Heart right ventricle (tissue), 16 donors: ENCODE measurements around the gene PIK3R6. TPM values are rescaled to one million over a fixed set of nuclear protein-coding genes. Genes with fewer than 3 reads are reported as not detected.

ENCODE experiments used
- ATAC-seq, 8 donors: fragments of 200-7000 bp; cut with Tn5 transposase; one replicate each; pipeline ENCODE4 v1.9.1; 2020; ENCODE audit warnings: mild to moderate bottlenecking in 8 of 8, moderate library complexity in 8 of 8, moderate number of reproducible peaks in 1 of 8
- DNase-seq, 2 donors: peaks; one replicate each; pipeline ENCODE4 v3.0.0-alpha.2; 2020
- H3K27ac ChIP-seq, 10 donors: fragments of 200-600 bp; sonication (generic) in 2 of 10; one replicate each; pipeline versions ENCODE4 v1.5.0 to v1.8.0; 2020 to 2022; ENCODE audit warnings: mild to moderate bottlenecking in 3 of 10
- H3K27me3 ChIP-seq, 7 donors: fragments of 200-600 bp; one replicate each; pipeline ENCODE4 v1.8.0; 2021 to 2022; ENCODE audit warnings: mild to moderate bottlenecking in 2 of 7
- H3K36me3 ChIP-seq, 9 donors: fragments of 200-600 bp; sonication (generic) in 1 of 9; one replicate each; pipeline versions ENCODE4 v1.5.0 to v1.8.0; 2020 to 2022; ENCODE audit warnings: mild to moderate bottlenecking in 2 of 9
- H3K4me1 ChIP-seq, 9 donors: fragments of 200-600 bp; sonication (generic) in 1 of 9; one replicate each; pipeline versions ENCODE4 v1.5.0 to v1.8.0; 2020 to 2022; ENCODE audit warnings: mild to moderate bottlenecking in 4 of 9
- H3K4me3 ChIP-seq, 10 donors: fragments of 200-600 bp; sonication (generic) in 2 of 10; one replicate each; pipeline versions ENCODE4 v1.5.0 to v1.8.0; 2020 to 2022; ENCODE audit warnings: mild to moderate bottlenecking in 7 of 10, moderate library complexity in 2 of 10
- H3K9me3 ChIP-seq, 11 donors: fragments of 200-600 bp in 10 of 11; sonication (generic) in 2 of 11; one replicate each; pipeline versions ENCODE4 v1.5.0 to v1.8.0; 2013 to 2022; ENCODE audit warnings: mild to moderate bottlenecking in 2 of 11, control low read depth in 1 of 11, moderate library complexity in 1 of 11
- WGBS, 2 donors: extraction: QIAGEN DNeasy Blood & Tissue Kit; methylation state at CpG; one replicate each; pipeline ENCODE4 v1.1.7; 2013; ENCODE audit warnings: inconsistent platforms in 1 of 2; 5-methylcytosine and 5-hydroxymethylcytosine counted together
- intact Hi-C, 10 donors: fragments of 100-400 bp; cut with DNase I; formaldehyde crosslinking; loops; one replicate each; pipeline versions ENCODE4 v1.11.1 to v1.14.2; 2022
- polyA plus RNA-seq, 2 donors: library from polyadenylated mRNA; stranded (reverse); fragments of 200-250 nt; gene quantifications; one replicate each; pipeline ENCODE4 v1.2.3, GENCODE V29; 2013
- total RNA-seq, 10 donors: library from RNA; stranded (reverse); fragmentation: NEBNext Ultra II Directional in 3 of 10; extraction: Animal tissue kit (Norgen Biotek cat#: 25700) in 3 of 10; gene quantifications; one replicate each; pipeline versions ENCODE4 v1.2.1 to v1.2.4, GENCODE V29; 2021 to 2023
- TF ChIP-seq, protein P1 (sequence below), 9 donors: fragments of 200-600 bp; sonication (generic) in 2 of 9; IDR thresholded peaks; one replicate each; pipeline versions ENCODE4 v1.5.0 to v1.8.0; 2021 to 2022; ENCODE audit warnings: antibody characterized with exemption in 9 of 9, mild to moderate bottlenecking in 5 of 9, moderate library complexity in 1 of 9
- donor health status: Arrhythmogenic right ventricular cardiomyopathy.
- donor health status: ischemic (EF 13 %, LVEDD 7.1; RV severe dilation, severe dysfunction).
- donor health status: healthy with polysubstance abuse.
- donor health status: DM: no; HTN: yes; CAD: no.
- donor health status: DM: no; HTN: no; CAD: no.
- donor health status: ischemic (EF 25% LVEDD 6.9; RV normal size, moderate dysfunction).
- donor health status: ischemic (EF 25% LVEDD 5.7; RV mildly dilated, moderate dysfunction).
- donor health status: healthy.
- donor health status: DM: yes; HTN: yes; CAD: no.
- donor health status: Ischemic cardiomyopathy.
- donor health status: ischemic (EF 35%, LVEDD 5.7; RV mildly dilated, moderate dysfunction).
- donor health status: nonischemic (EF 11% LVEDD 7.7; RV severe dilation, severe dysfunction).
- donor health status: DM: yes; HTN: yes; CAD: no.
- donor health status: PGD.
- donor health status: ischemic (EF 29% LVEDD 5.4; RV normal size, mild dysfunction).
- donor health status: nonischemic (EF 23%, LVEDD 6.1; RV moderate dilation, normal function).

PIK3R6 gene
- total and polyA plus RNA-seq, 12 donors: 0.32 to 3.4 (median 1.0) TPM

GRCh38 chr17:8800656-8801055 lies 66.8 kb downstream of the PIK3R6 start:
- Histone ChIP-seq H3K4me3 (no peak overlapping the region), H3K27me3 (peaks cover 0 to 14% (median 9%) of the 10 kb centered on the region in 7 donors), H3K9me3 (no peaks in the 10 kb centered on the region), H3K27ac (no peak overlapping the region), H3K4me1 (peaks cover 0 to 11% (median 0%) of the 10 kb centered on the region in 9 donors), H3K36me3 (peaks cover 0 to 20% (median 0%) of the 10 kb centered on the region in 9 donors)
- DNase-seq: no peak
- intact Hi-C loops: loop anchor here in 7 of 10 donors (5.0 to 10.0 kb wide), 3 partner anchors 92 to 97 kb away; no protein-coding TSS in a partner anchor
- 80 to 87% methylated on average over 2 of the region's 2 CpGs for WGBS, 2 donors
- TF ChIP-seq, protein P1, sequence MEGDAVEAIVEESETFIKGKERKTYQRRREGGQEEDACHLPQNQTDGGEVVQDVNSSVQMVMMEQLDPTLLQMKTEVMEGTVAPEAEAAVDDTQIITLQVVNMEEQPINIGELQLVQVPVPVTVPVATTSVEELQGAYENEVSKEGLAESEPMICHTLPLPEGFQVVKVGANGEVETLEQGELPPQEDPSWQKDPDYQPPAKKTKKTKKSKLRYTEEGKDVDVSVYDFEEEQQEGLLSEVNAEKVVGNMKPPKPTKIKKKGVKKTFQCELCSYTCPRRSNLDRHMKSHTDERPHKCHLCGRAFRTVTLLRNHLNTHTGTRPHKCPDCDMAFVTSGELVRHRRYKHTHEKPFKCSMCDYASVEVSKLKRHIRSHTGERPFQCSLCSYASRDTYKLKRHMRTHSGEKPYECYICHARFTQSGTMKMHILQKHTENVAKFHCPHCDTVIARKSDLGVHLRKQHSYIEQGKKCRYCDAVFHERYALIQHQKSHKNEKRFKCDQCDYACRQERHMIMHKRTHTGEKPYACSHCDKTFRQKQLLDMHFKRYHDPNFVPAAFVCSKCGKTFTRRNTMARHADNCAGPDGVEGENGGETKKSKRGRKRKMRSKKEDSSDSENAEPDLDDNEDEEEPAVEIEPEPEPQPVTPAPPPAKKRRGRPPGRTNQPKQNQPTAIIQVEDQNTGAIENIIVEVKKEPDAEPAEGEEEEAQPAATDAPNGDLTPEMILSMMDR (IDR thresholded peaks at IDR 0.05): no peak
- no peak for ATAC-seq

DNA sequence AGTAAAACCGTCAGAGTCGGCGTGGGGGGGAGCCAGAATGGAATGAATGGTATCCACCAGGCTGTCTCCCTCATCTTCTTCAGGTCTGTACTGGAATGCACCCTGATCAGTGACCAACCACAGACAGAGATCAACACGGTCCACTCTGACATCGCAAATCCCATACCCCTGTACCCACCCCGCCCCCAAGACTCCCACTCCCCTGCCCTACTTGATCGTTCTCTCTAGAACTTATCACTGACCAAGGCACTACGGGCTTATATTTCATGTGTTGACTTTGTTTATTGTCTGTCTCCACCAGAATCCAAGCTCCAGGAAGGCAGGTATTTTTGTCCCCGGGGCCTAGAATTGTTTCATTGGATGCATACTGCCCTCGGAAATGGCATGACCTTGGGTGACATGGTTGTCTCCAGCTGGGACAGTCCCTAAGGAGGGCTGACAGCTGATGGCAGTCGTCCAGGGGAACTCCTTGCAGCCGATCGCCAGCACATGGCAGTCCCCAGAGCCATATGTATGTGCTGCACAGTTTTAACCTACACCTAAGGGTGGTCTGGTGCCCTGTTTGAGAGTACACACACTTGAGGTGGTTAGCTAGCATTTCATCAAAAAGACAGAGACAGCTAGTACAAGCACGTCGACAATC lies 67.8 kb downstream of the PIK3R6 start:
- no peak overlapping the region for H3K27ac ChIP-seq
- peaks cover 0 to 14% (median 9%) of the 10 kb centered on the region in 7 donors for H3K27me3 ChIP-seq
- 30 to 45% methylated on average over 14 to 15 of the region's 15 CpGs for WGBS, 2 donors
- DNase-seq (peak in 1 of 2 donors; percentile 42), ATAC-seq (peak in 7 of 8 donors; percentile 25 to 80 (median 53))
- H3K9me3 ChIP-seq: no peaks in the 10 kb centered on the region
- TF ChIP-seq, protein P1 (IDR thresholded peaks at IDR 0.05): no peak
- H3K4me1 ChIP-seq: peaks cover 0 to 11% (median 0%) of the 10 kb centered on the region in 9 donors
- intact Hi-C loops: loop anchor here in 7 of 10 donors (5.0 to 10.0 kb wide), 4 partner anchors 65 to 98 kb away; no protein-coding TSS in a partner anchor
- peaks cover 0 to 20% (median 0%) of the 10 kb centered on the region in 9 donors for H3K36me3 ChIP-seq
- no peak overlapping the region for H3K4me3 ChIP-seq

- ATAC-seq (peak in 4 of 8 donors; percentile 31 to 67 (median 53)), DNase-seq (no peak)
- H3K4me1 ChIP-seq: peaks cover 0 to 15% (median 0%) of the 10 kb centered on the region in 9 donors
- TF ChIP-seq, protein P1 (IDR thresholded peaks at IDR 0.05): peak in 2 of 9 donors; percentile 28 to 35
- H3K36me3 ChIP-seq: peaks cover 0 to 17% (median 0%) of the 10 kb centered on the region in 9 donors
- no peak within 1 kb of the TSS for H3K4me3 ChIP-seq
- WGBS, 2 donors: 37 to 43% methylated on average over 51 to 62 of the region's 62 CpGs
- H3K27me3 ChIP-seq: peaks cover 0 to 14% (median 9%) of the 10 kb centered on the region in 7 donors
- no peaks in the 10 kb centered on the region for H3K9me3 ChIP-seq
- intact Hi-C loops: loop anchor here in 1 of 10 donors (10.0 kb wide), 1 partner anchor 64 kb away; no protein-coding TSS in a partner anchor
- no peak within 1 kb of the TSS for H3K27ac ChIP-seq
These were observed 68.5 kb downstream of the PIK3R6 start, which contains the start of gene MFSD6L for GRCh38 chr17:8798846-8799569. TSS of gene MFSD6L (minus strand) at chr17:8799365. CDS start at chr17:8799120, 245 bp downstream.

- ATAC-seq (no peak), DNase-seq (no peak)
- intact Hi-C loops: loop anchor here in 1 of 10 donors (10.0 kb wide), 1 partner anchor 64 kb away; no protein-coding TSS in a partner anchor
- peaks cover 0 to 14% (median 9%) of the 10 kb centered on the region in 7 donors for H3K27me3 ChIP-seq
- H3K36me3 ChIP-seq: peaks cover 0 to 10% (median 0%) of the 10 kb centered on the region in 9 donors
- TF ChIP-seq, protein P1 (IDR thresholded peaks at IDR 0.05): no peak
- no peaks in the 10 kb centered on the region for H3K9me3 ChIP-seq
- no peak overlapping the region for H3K27ac ChIP-seq
- no peak overlapping the region for H3K4me3 ChIP-seq
- peaks cover 0 to 21% (median 0%) of the 10 kb centered on the region in 9 donors for H3K4me1 ChIP-seq
- 75 to 80% methylated on average over 23 of the region's 23 CpGs for WGBS, 2 donors
These were observed 69.2 kb downstream of the PIK3R6 start for GRCh38 chr17:8798176-8798845.
